ENCODE results near the gene FSD2.
"Not testable (repeated sequence)": the region's sequence is repeated elsewhere in the genome, so short reads cannot be mapped to it uniquely, and the experiment has no call there.

The FSD2 gene

GRCh38 chr15:82830427-82831173 lies 24.7 kb upstream of the FSD2 start:
- DNase-seq (ENCODE audit: low spot score) = no peak

DNA sequence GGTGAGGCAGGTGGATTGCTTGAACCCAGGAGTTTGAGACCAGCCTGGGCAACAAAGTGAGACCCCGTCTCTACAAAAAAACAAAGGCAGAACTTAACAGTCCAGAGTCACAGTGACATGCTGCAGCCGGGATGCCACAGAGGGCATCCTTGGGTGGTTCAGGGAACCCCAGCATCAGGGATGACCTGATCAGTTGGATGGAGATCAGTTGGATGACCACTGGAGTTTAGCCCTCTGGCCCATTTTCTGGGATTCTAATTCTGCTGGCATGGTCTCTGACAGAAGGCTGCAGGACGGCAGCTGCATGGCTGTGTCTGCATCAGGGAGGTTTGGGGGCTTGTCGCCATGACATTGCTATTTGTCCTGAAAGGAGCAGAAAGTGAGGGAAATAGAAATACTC lies 23.4 kb upstream of the FSD2 start:
- DNase-seq (ENCODE audit: low spot score) = no peak

DNA sequence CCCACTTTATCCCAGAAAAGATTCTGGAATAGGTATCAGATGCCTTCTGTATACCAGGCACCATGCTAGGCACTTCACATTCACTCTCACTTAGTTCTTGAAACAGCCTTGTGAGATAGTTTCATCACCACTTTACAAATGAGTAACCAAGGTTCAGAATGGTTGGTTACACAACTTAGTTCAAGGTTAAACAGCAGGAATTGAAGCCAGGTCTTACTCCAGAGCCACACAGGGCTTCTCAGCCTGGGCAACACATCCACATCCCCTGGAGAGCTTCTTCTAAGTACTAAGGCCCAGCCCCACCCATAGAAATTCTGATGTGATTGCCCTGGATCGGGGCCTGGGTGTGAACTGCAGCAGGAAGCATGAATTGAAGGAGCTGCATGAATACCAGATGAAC lies 22.2 kb upstream of the FSD2 start:
- DNase-seq (ENCODE audit: low spot score) = no peak

DNA sequence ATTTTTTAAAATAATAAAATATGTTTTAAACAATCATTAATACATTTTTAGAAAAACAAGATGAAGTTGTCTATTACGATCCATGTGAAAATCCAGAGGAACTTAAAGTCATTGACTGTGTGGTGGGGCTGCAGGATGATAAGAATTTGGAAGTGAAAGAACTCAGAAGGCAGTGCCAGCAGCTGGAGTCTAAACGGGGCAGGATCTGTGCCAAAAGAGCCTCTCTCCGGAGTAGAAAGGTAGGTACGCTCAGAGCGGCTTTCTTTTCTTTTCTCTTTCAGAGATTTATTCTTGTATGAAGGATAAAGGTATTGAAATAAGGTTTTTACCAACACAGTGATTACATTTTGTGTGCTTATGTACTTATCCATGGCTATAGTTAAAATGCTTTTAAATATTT lies 17.2 kb upstream of the FSD2 start:
- DNase-seq (ENCODE audit: low spot score) = no peak

DNA sequence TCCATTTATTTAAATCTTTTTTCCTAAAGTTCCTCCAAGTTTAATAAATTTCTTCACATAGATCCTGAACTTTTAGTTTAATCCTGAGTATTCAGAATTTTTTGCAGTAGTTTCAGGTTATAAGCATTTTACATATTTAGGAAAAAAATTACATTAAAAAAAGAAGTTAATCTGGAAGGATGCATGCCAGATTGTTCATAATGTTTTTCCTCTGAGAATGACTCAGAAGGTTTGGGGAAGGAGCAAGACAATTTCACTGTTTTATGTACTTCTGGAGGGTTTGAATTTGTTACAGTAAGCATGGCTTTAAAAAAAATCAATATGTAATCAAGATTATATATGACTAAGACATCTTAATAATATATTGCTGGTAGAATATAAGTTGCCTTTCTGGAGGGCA lies 16.0 kb upstream of the FSD2 start:
- DNase-seq (ENCODE audit: low spot score) = not testable (repeated sequence)

DNA sequence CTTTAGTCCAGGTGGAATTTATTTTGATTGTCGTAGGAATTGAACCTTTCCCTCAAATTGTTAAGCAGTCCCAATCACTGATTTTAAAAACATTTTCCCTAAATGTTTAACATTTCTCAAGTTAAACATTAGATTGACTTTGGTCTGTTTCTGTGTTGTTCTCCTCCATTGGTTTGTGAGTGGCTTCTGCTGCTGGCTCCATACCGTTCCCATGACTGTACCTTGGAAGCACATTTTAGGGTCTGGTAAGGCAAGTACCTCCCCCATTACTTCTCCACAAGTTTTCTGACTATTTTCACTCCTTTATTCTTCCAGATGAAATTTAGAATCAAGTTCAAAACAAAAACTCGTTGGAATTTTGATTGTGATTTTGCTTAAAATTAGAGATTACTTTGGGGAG lies 15.5 kb upstream of the FSD2 start:
- DNase-seq (ENCODE audit: low spot score) = not testable (repeated sequence)

DNA sequence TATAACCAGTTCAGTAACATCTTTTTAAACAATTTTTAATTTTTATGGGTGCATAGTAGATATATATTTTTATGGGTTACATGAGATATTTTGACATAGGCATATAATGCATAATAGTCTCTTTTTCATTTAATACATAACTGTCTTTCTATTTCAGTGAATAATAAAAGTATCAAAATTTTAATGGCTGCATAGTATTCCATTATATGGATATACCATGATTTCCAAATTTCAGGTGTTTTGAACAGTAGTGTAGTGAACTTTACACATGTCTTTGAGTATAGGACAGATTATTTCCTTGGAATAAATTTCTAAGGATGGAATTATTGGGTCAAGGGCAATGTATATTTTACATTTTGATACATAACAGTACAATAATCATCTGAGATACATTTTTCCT lies 14.3 kb upstream of the FSD2 start:
- DNase-seq (ENCODE audit: low spot score) = no peak

DNA sequence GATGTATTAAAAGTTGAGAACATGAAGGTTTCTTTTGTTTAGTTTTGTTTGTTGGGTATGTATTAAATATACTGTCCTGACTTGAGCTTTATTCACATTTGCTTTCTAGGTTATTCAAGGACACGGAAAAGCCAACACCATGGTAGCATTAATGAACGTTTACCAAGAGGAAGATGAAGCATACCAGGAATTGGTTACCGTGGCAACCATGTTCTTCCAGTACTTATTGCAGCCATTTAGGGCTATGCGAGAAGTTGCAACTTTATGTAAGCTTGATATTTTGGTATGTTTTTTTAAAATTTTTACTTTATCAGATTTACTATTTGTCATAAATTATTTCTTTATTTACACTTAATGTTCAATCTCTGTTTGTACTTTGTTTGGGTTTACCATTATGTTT lies 7.1 kb upstream of the FSD2 start:
- DNase-seq (ENCODE audit: low spot score) = no peak

- no peak for DNase-seq (ENCODE audit: low spot score)
Observed at GRCh38 chr15:82810890-82811426, 5.1 kb upstream of the FSD2 start.

GRCh38 chr15:82810061-82810889 lies 4.4 kb upstream of the FSD2 start:
- DNase-seq (ENCODE audit: low spot score) = peak; percentile 70

- DNase-seq (ENCODE audit: low spot score) = peak; percentile 98
Observed at GRCh38 chr15:82809308-82810060, 3.6 kb upstream of the FSD2 start, which contains the start of gene WHAMM. WHAMM (plus strand) TSS chr15:82809628; CDS start chr15:82809727, 99 bp downstream.

DNA sequence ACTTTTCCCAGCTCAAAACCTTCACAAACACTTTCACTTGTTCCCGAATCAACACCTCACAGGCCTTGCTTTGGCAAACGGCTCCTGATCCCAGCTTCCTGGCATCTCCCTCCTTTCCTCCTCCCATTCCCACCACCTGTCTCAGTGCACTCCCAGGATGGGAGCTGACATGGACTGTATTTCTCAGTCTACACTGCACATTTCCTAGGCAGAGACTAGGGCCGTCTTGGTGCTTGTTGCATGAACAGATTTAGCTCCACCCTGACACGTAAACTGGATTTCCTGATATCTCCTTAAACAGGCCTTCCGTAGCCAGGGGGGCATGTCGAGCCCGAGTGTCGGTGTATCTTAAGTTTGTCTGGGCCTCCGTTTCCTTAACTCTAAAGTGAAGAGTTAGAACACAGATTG lies 2.8 kb upstream of the FSD2 start:
- no peak for DNase-seq (ENCODE audit: low spot score)

DNA sequence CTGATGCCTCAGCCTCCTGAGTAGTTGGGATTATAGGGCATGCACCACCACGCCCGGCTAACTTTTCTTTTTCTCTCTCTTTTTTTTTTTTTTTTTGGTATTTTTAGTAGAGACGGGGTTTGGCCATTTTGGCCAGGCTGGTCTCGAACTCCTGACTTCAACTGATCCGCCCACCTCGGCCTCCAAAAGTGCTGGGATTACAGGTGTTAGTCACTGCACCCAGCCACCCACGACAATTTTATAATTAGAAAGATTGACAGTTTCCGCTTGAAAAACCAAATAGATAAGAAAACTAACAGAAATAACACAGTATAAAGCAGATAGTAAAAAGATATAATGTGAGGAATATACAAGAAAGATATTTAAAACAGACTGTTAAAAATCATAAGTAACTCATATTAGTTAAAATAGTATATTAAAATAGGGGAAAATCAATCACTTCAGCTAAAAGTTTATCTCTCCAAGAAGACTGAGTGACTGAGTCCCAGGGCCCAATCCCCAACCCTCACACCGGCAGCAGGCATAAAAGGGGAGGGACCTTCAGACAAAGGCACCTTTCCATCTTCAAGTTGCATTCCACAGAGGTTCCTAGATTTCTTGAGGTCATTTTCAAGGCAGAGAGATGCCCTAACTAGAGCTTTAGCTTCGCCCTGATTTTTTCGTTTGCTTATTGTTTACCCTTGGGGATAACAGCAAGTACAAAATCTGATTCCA lies 2.2 kb upstream of the FSD2 start:
- DNase-seq (ENCODE audit: low spot score) = no peak

- no peak for DNase-seq (ENCODE audit: low spot score)
Observed at GRCh38 chr15:82804575-82804949, 1.3 kb downstream of the FSD2 start.

GRCh38 chr15:82803793-82804574 lies 1.9 kb downstream of the FSD2 start:
- DNase-seq (ENCODE audit: low spot score) = no peak

GRCh38 chr15:82802497-82802896 lies 3.4 kb downstream of the FSD2 start:
- no peak for DNase-seq (ENCODE audit: low spot score)

- DNase-seq (ENCODE audit: low spot score) = no peak
Observed at GRCh38 chr15:82799183-82799841, 6.6 kb downstream of the FSD2 start.

- DNase-seq (ENCODE audit: low spot score) = no peak
Observed at GRCh38 chr15:82798531-82799166, 7.2 kb downstream of the FSD2 start.

DNA sequence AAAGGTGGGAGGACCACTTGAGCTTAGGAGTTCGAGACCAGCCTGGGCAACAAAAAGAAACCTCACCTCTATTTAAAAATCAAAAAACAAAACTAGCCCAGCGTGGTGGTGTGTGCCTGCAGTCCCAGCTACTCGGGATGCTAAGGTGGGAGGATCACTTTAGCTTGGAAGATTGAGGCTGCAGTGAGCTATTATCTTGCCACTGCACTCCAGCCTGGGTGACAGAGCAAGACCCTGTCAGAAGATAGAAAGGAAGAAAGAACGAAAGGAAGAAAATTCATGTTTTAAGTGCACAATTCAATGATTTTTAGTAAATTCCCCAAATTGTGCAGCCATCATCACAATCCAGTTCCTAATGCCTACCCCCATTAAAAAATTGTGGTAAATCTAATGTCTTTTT lies 7.8 kb downstream of the FSD2 start:
- no peak for DNase-seq (ENCODE audit: low spot score)

DNA sequence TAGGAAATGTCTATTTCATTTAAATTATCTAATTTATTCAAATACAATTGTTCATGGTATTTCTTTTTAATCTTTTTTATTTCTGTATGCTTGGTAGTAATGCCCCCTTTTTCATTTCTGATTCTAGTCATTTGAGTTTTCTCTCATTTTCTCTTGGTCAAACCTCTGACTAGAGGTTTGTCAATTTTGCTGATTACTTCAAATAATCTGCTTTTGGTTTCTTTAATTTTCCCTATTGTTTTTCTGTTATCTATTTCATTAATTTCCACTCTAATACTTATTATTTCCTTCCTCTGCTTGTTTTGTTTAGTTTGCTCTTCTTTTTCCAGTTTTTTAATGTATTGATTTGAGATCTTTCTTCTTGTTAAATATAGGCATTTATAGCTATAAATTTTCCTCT lies 12.1 kb downstream of the FSD2 start:
- no peak for DNase-seq (ENCODE audit: low spot score)

All from left forelimb (tissue), 1 donor.